ENCODE results near the gene LAX1.

LAX1 gene

DNA sequence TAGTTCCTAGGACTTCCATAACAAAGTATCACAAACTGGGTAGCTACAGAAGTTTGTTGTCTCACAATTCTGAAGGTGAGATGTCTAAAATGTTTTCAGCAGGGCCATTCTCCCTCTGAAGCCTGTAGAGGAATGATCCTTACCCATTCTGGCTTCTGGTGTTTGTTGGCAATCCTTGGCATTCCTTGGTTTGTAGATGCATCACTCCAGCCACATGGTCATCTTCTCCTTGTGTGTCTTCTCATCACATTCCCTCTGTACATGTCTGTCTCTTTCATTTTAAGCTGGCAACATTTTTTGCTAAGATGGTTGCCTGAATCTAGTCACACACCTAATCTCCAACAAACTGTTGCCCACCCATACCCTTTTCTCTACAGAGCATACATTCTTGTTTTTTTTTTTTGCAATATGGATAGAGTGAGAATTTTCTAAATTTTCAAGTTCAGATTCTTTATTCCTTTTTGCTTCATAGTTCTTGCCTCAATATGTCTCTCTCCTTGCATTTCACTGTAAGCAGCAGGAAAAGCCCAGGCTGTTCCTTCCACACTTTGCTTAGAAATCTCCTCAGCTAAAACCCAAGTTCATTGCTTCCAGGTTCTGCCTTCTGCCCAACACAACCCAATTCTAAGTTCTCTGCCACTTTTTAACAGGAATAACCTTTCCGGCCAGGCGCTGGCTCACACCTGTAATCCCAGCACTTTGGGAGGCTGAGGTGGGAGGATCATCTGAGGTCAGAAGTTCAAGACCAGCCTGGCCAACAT is 48.8 kb downstream of the LAX1 start:
- no peak for DNase-seq (ENCODE audit: low spot score)

- DNase-seq (ENCODE audit: low spot score), result no peak
These were observed 53.4 kb downstream of the LAX1 start for GRCh38 chr1:203818399-203818798.

DNA sequence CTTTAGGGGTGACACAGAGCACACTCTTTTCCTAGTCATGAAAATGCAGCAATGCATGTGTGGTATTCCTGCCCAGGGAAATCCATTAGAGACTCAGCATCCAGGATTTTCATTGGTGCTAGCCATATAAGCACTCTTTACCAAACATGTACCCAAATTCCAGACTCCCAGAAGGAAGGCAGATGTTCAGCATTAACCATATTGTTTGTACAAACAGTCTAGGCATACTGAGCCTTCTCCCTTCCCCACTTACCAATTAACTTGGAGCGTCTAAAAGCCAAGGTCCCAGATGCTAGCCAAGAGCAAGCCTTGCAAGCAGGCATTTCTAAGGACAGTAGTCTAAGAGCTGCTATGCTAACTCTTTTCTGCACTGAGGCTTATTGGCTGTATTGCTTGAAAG is 58.3 kb downstream of the LAX1 start:
- no peak for DNase-seq (ENCODE audit: low spot score)

Measured in CD4-positive, alpha-beta T cell treated with Interleukin-15 for 4 hours (primary cell).